ENCODE measurements around the gene SPECC1. TPM values are rescaled to one million over a fixed set of nuclear protein-coding genes. Genes with fewer than 3 reads are reported as not detected.

The SPECC1 gene
- total RNA-seq, 1 donor from 2014 or later = 10.1 TPM

DNA sequence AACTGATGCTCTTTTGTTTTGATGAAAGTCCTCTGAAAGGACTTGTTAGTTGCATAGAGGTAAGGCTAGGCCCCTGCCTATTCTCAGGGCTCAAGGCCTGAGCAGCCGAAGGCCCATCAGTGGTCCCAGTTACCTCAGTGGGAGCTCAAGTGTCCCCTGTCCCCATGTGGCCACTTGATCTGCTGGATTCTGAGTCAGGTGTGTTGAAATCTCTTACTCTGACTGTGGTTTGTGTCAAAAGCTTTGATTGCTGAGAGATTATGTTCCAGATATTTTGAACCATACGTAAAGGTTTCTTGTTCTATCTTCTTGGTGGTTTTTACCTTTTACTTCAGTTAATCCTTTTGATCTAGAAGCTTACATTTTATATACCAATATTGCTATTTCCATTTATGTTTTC, 266.5 kb downstream of the SPECC1 start:
- DNase-seq (ENCODE audit: low spot score) = no peak
- intact Hi-C loops (cut with DNase I) = no loop called here

DNA sequence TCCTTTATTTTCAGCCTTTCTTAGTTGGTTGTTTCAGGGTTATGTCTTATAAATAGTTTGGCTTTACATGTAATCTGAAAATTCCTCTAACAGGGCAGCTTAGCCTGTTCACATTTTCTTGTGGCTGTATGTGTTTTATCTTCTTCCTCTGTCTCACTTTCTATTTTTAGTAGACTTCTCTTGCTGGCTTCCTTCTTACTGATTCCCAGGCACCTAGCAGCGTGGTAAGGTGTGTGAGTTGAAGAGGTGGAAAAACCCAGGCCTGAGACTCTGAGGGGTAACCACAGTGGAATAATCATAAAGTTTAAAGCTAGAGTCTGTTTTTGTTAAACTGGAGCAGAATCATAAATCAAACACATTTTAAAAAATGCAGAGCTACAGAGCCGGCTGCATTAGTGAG, 267.3 kb downstream of the SPECC1 start:
- intact Hi-C loops (cut with DNase I) = no loop called here
- no peak for DNase-seq (ENCODE audit: low spot score)

DNA sequence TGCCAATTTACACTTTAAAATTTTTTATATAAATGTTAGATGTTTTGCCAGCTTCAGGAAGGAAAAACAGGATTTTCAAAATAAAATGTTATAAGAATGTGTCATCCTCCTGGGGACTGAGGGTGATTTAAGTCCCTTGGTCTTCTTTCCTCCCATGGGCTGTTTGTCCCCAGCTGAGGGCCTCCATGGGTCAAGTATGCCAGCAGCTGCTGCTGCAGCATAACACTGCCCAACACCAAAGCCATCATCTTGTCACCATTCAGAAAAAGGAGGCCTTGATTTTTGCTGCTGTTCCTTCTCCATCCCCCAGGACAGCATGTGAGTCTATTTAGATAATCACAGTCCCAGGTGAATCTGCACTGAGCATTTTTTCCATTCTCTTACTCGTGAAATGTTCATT, 269.6 kb downstream of the SPECC1 start:
- no peak for DNase-seq (ENCODE audit: low spot score)
- intact Hi-C loops (cut with DNase I) = no loop called here

DNA sequence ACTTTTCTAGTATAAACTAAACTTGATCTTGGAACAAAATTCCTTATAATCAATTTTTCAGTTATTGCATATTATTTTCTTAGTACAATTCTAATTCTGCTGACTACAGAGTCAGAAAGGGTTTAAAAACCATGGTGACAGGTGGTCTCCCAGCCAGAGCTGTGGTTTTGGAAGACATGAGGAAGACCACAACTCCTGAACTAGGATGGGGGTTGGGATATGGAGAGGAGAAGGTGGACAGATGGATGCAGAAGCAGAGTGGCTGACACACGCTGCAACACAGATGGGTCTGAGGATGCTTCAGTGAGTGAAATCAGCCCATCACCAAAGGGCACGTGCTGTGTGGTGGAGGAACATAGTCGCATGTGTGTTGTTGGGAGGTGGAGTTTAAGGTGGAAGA, 270.5 kb downstream of the SPECC1 start:
- intact Hi-C loops (cut with DNase I) = no loop called here
- DNase-seq (ENCODE audit: low spot score) = no peak

DNA sequence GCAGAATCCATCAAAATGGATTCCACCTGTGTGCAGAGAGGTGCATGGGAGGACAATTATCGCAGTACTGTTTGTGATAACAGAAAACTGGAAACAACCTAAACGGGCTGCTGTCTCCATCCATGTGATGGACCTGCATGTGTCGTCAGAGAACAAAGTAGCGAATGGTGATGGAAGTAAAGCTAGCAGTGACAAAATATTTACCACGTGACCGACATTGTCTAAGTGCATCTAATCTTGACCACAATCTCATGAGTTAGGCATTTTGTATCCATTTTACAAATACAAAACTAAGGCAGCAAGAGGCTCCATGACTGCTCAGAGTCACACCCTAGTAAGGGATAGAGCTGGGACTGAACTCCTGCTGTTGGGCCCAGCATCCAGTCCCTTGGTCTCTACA, 270.9 kb downstream of the SPECC1 start:
- DNase-seq (ENCODE audit: low spot score) = no peak
- intact Hi-C loops (cut with DNase I) = no loop called here

DNA sequence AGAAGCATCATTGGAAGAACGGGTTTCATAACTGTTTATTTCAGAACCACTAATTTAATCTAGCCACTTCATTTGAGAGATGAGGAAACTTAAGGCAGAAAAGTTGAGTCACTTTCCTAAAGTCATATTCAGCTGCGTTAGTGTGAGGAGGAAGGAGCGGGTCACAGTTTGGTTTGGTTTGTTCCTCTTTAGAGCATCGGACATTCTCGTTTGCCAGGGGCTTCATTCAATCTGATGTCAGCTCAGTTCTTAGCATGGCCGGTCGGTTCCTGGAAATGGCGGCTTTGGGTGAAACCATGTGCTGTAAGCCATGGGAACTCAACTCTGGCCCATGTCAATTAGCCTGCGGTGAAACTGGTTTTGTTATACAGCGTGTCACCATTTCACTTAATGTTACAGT, 271.7 kb downstream of the SPECC1 start:
- DNase-seq (ENCODE audit: low spot score) = no peak
- intact Hi-C loops (cut with DNase I) = no loop called here

DNA sequence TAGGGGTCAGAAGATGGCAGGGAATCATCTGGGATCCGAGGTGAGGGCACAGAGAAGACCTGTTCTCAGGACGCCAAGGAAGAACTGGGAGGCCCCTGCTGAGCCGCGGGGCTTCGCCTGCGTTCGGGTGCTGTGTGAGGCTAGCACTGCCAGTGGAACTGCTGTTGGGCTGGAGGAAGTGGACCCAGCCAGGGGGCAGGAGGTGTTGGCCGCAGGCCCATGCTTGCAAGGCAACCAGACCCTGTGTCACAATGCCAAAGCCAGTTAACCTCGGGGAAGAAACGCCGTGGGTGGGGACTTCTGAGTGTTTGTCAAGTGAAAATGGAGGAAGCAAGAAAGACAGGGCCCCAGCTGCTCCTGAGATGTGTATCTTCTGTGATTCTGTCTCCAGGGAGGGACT, 272.7 kb downstream of the SPECC1 start:
- intact Hi-C loops (cut with DNase I) = no loop called here
- DNase-seq (ENCODE audit: low spot score) = no peak

DNA sequence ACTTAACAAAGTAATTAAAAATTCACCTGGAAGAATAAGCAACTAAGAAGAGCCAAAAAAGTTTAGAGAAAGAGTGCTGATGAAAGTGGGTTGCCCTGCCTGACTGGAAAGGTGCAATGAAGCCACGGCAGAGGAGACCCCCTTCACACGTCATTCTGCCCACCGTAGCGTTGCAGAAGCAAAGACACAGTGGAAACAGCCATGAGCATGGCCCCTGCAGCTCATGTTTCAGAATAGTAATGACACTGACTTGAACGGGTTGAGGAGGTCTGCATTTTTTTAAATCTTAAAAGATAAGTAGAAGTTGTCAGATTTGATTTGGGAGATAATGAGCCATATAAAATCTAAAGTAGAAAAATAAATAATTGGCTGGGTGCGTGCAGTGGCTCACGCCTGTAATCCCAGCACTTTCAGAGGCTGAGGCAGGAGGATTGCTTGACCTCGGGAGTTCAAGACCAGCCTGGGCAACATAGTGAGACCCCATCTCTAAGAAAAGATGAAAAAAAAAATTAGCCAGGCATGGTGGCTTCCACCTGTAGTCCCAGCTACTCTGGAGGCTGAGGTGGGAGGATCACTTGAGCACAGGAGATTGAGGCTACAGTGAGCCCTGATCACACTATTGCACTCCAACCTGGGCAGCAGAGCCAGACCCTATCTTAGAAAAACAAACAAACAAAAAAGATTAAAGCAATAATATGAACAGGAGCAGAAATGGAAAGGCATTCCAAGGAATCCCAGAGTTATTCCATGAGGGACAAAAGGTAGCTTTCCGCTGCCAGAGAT, 273.6 kb downstream of the SPECC1 start:
- intact Hi-C loops (cut with DNase I) = no loop called here
- DNase-seq (ENCODE audit: low spot score) = no peak

DNA sequence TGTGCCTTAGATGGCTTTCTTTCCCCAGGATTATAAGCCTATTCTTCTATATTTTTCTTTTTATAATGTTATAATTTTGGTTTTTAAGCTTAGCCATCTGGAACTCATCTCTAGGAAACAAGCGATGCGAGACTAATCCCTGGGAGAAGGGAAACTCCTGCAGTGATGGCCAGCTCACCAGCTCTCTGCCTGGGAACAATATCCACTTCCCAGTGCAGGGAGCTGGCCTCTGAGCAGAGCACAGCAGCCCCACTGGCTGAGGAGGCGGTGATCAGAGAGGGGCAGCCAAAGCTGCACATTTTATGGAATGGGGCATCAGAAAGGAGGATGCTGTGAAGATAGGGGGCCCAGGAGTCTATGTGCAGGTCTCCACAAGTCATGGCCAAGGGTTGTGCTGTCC, 274.9 kb downstream of the SPECC1 start:
- intact Hi-C loops (cut with DNase I) = no loop called here
- DNase-seq (ENCODE audit: low spot score) = no peak

DNA sequence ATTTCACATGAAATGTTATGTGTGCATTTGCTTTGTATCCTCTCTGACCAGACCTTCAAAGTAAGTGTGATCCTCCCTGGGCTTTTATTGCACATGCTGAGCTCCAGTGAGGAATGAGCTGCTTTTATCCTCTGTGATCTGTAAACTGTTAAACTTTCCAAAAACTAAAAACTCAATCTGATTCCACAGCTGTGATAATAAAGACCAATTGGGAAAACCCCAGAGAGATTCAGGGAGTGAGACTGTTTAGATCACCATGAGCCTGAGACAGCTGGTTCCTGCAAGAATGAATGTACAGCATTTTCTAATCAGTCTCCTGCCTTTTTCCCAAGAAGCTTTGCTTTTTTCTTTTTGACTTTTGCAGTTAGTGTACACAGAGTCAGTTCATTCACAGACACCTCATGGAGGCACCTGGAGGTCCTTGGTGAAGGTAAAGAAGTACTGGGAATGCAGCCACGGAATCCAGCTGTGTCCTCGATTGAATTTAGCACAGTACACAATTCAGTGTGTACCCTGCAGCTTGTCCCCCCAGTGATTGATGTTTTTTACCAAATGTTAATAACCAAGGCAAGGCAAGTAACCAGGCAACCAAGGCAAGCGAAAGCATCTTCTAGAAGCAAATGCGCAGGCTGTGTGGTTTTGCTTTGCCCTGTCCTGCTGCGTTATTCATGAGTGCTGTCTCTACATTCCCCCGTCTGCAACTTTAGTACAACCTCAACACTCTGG, 275.6 kb downstream of the SPECC1 start:
- DNase-seq (ENCODE audit: low spot score) = no peak
- intact Hi-C loops (cut with DNase I) = no loop called here

DNA sequence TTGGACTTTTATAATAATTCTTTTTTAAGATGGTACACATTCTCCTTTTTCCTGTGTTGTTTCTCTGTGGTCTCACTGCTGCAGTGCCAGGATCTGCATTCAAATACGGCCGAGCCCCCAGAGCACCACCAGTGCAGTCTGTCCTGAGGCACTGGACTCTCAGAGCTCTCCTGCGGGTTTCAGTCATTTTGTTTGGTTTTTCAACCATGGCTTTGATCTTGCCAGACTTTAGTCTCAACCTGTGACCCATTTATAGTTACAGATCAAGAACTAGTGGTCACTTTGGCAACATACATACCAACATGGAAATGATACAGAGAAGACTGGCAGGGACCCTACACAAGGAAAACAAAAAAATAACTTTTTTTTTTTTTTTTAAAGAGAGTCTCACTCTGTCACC, 280.8 kb downstream of the SPECC1 start:
- no peak for DNase-seq (ENCODE audit: low spot score)
- intact Hi-C loops (cut with DNase I) = no loop called here

DNA sequence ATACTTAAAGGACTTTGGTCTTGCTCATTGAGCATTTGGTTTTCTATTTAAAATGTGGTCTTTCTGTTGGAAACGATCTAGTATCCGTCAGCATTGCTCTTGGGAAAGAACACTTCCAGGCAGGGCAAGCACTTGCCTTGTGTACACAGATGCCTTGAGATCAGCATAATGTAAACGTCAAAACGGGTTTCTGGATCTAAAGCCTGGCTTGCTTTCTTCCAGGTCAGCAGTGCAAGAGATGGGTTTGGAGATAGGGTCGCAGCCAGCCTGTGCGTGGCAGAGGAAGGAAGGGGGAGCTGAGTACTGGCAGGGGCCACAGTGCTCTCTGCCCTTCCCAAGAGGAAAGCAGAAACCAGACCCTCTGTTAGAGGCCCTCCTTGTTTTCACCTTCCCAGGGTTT, 282.7 kb downstream of the SPECC1 start:
- DNase-seq (ENCODE audit: low spot score) = no peak
- intact Hi-C loops (cut with DNase I) = no loop called here

DNA sequence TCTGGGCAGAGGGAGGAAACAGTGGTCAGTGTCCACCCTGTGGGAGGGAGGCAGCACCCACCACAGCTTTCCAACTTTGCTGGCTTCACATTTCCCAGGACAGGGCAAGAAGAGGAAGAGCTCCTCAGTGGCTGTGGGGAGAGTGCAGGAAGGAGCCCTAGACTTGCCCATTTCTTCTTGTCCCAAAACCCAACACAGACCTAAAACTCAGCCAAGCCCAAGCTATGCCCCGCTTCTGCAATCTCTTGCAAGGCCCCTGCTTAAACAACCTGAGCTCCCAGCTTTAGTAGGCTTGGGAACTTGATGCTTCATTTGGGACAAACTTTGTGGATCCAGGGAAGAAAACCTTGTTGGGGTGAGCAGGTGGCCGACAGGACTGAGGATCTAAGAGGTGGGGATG, 284.3 kb downstream of the SPECC1 start:
- intact Hi-C loops (cut with DNase I) = no loop called here
- DNase-seq (ENCODE audit: low spot score) = no peak

DNA sequence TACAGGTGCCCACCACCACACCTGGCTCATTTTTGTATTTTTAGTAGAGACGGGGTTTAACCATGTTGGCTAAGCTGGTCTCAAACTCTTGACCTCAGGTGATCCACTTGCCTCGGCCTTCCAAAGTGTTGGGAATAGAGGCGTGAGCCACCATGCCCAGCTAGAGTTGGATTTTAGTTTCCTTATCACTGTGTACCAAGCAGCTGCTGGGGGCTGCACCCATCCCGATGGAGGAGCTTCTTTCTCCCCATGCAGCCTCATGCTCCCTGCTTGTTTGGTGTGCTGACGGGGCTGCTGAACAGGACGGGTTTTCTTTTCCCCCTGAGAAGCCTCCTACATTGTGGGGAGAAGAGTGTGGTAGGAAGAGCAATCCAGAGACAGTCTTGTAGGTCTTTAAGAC, 285.0 kb downstream of the SPECC1 start:
- intact Hi-C loops (cut with DNase I) = no loop called here
- DNase-seq (ENCODE audit: low spot score) = no peak

DNA sequence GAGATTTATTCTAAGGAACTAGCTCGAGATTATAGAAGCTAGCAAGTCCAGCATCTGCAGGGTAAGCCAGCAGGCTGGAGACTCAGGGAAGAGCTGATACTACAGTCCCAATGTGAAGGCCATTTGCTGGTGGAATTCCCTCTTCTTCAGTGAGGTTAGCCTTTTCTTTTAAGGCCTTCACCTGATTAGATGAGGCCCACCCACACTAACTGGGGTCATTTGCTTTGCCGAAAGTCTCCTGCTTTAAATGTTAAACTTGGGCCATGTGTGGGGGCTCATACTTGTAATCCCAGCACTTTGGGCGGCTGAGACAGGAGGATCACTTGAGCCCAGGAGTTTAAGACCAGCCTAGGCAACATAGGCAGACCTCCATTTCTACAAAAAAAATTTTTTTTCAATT, 289.9 kb downstream of the SPECC1 start:
- intact Hi-C loops (cut with DNase I) = no loop called here
- DNase-seq (ENCODE audit: low spot score) = no peak

DNA sequence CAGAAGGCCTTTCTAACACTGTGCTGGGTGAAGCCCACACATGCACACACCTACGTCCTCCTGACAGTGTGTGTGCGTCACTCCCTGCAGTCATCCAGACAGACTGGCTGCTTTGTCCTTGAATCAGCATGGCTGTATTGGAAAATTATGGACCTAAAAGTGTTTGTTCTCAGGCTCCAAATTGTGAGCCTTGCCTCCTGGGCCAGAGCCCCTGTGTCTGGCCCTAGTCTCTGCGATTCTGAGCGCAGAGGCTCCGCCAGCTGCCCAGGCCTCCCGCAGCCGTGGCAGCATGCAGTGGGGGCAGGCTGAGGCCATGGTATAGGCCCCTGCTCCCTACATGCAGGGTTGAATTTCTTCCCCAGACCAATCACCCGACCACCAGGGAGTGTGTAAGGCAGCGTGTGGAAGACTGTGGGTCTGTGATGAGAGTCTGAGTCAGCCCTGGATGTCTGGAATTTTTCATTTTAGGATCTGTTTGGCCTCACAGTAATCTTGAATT, 291.3 kb downstream of the SPECC1 start:
- intact Hi-C loops (cut with DNase I) = no loop called here

DNA sequence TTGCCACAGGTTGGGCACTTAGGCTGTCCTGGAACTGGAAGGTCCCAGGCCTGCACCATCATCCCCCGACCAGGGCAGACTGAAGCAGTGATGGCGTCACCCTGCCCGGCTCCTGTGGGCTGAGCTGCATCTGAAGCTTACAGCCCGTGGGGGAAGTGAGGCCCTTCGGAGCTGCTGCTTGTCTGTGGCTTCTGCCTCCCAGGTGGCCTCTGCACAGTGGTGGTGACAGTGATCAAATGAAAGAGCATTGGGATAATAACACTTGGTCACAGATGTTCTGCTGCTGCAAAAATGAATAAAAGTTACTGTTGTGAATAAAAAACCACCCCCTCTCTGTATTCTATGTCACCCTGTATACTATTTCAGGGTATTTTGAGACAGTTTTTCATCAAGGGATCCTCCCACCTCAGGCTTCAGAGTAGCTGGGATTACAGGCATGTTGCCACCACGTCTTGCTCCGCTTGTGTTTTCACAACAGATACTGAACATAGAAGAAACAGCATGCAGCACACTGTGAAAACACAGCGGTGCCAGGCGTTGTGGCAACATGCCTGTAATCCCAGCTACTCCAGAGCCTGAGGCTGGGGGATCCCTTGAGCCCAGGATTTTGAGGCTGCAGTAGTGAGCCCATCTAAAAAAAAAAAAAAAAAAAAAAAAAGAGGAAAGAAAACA, 293.2 kb downstream of the SPECC1 start:
- intact Hi-C loops (cut with DNase I) = no loop called here
- DNase-seq (ENCODE audit: low spot score) = no peak

More for the DNA sequence above, 291.3 kb downstream of the SPECC1 start:
- no peak for DNase-seq (ENCODE audit: low spot score)

DNA sequence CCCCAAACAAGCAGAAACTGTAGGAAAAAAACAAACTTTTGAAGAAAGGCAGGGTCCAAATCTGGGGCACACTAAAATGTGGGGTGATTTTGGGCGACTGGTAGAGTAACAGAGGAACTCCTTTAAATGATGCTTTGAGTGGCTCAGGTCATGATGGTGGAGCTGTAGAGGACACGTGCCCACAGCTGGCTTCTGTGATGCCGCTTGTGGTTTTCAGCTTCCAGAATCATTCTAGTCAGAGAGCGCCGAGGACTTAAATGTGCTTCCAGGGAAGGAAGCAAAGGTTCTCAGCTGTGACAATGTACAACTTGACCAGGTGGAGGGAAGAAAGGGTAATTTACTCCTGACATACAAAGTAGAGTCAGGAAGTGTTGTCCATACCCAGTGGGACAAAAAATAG, 295.8 kb downstream of the SPECC1 start:
- DNase-seq (ENCODE audit: low spot score) = no peak
- intact Hi-C loops (cut with DNase I) = no loop called here

DNA sequence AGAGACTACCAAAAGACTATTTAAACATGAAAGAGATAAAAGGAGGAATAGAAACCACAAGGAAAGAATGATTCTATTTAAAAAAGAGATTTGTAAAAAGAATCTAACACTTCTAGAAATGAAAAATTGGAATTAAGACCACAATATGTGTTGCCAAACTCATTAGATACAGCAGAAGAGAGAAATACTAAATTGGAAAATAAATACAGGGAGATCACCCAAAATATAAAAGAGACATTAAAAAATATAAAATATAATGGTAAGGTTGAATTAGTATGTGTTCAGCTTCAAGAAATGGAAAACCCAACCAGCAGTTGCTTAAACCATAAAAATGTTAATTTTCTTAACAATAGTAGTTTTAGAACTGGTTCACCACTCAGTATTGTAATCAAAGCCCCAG, 297.8 kb downstream of the SPECC1 start:
- intact Hi-C loops (cut with DNase I) = no loop called here
- DNase-seq (ENCODE audit: low spot score) = no peak

DNA sequence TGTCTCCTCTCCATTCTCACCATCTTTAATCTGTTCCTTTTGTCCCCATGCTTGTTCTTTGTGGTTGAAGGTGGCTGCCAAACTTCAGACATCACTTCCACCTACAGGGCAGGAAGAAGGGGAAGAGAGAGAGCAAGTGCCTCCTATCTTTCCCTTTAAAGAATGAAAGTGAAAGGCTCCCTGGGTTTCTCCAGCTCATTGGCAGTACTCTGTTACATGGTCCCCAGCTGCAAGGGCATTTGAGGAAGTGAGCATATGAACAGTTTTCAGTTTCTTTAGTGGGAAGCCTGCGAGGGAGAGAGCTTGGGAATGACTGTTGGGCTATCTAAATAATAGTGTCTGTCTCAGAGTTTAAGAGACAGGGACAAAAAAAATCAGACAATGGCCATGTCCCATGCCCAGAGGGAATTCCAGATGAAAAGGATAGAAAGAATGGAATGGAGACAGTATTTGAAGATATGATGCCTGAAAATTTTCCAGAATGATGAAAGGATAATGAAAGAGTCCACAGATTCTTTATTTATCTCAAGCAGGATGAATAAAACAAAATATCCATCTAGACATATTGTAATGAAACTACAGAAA, 298.3 kb downstream of the SPECC1 start:
- DNase-seq (ENCODE audit: low spot score) = no peak
- intact Hi-C loops (cut with DNase I) = no loop called here

All from cardiac septum (tissue), 1 donor.